Immature natural killer cell (primary cell): ENCODE measurements around the gene MEX3A. TPM values are rescaled to one million over a fixed set of nuclear protein-coding genes. Genes with fewer than 3 reads are reported as not detected.

Experiments
- DNase-seq, 3 donors: peaks; one replicate each; pipeline ENCODE4 v3.0.0; 2022; ENCODE audit warnings: mixed read lengths in 1 of 3
- H3K27ac Mint-ChIP-seq, 6 donors: one replicate each; pipeline ENCODE4 v1.8.0; 2020; ENCODE audit warnings: mixed read lengths in 6 of 6, mild to moderate bottlenecking in 5 of 6, inconsistent platforms in 4 of 6, moderate library complexity in 3 of 6
- H3K27me3 Mint-ChIP-seq, 3 donors: one replicate each; pipeline ENCODE4 v1.8.0; 2020 to 2021; ENCODE audit warnings: low read depth in 3 of 3, mild to moderate bottlenecking in 3 of 3, mixed read lengths in 3 of 3, moderate library complexity in 3 of 3, inconsistent platforms in 1 of 3
- H3K36me3 Mint-ChIP-seq, 3 donors: one replicate each; pipeline ENCODE4 v1.8.0; 2020; ENCODE audit warnings: mixed read lengths in 3 of 3, inconsistent platforms in 2 of 3, mild to moderate bottlenecking in 2 of 3
- H3K4me1 Mint-ChIP-seq, 2 donors: one replicate each; pipeline ENCODE4 v1.8.0; 2020; ENCODE audit warnings: inconsistent platforms in 2 of 2, mild to moderate bottlenecking in 2 of 2, mixed read lengths in 2 of 2, moderate library complexity in 1 of 2
- H3K4me3 Mint-ChIP-seq, 5 donors: one replicate each; pipeline ENCODE4 v1.8.0; 2020; ENCODE audit warnings: mild to moderate bottlenecking in 5 of 5, mixed read lengths in 5 of 5, inconsistent platforms in 3 of 5, moderate library complexity in 3 of 5
- H3K9me3 Mint-ChIP-seq, 6 donors: one replicate each; pipeline ENCODE4 v1.8.0; 2020; ENCODE audit warnings: mild to moderate bottlenecking in 6 of 6, mixed read lengths in 6 of 6, inconsistent platforms in 4 of 6, moderate library complexity in 3 of 6
- polyA plus RNA-seq, 3 donors: library from polyadenylated mRNA; unstranded; fragments of 300-500 nt; fragmentation: Illumina TruSeq; gene quantifications; one replicate each; pipeline ENCODE4 v1.2.3, GENCODE V29; 2021

The MEX3A gene
- polyA plus RNA-seq, 3 donors from 2014 or later, result not detected

DNA sequence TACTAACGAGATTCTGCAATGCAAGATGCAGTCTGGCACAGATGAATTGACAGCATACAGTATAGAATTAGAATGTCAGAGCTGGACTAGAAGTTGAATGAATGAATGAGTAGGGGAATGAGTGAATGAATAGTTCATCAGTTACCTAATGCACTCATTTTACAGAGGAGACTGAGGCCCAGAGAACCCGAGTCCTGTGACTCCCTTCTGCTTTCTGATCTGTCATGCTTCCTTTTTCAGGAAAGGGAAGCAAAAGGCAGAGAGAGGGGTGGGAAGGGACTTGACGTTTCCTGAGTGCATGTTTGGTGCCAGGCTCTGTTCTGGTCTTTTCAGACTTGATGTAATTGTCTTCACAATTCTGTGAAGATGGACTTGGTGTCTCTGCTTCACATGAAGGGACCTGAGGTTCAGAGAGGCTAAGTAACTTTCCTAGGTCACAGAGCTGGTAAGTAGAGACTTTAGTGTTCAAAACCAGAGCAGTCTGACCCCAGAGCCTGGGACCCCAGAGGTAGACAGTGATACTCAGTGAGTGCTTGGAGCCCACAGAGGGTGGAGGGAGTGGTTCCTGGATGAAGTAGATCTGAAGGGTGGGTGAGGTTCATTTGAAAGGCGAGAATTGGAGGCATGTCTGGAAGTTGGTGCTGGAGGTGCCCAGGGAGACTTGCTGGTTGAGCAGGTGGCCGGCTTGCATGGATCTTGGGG is 8.0 kb upstream of the MEX3A start:
- no peak overlapping the region for H3K4me3 Mint-ChIP-seq

DNA sequence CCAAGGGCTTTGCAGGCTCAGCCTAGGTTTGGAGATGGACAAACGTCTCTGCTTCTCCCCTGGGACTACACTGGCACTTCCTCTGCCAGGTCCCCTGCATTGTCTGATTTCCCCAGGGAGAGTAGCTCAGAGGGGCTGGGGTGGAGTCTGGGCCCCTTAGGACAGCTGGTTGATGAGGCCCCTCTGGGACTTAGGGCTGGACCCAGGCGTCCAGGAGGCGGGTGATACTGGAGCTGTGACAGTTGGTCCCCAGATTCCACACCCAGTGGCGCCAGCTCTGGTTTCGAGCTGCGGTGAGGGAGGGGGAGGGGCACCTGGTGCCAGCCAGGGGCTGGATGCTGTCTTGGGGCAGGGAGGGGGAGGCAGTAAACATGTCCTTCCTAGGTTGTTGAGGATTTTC is 7.4 kb upstream of the MEX3A start:
- DNase-seq, result no peak
- Mint-ChIP-seq H3K4me1 (no peaks in the 10 kb centered on the region), H3K4me3 (no peak overlapping the region), H3K36me3 (no peaks in the 10 kb centered on the region), H3K27me3 (peaks cover 4 to 14% (median 9%) of the 10 kb centered on the region in 3 donors), H3K9me3 (no peaks in the 10 kb centered on the region), H3K27ac (no peak overlapping the region)

More for the DNA sequence above, 8.0 kb upstream of the MEX3A start:
- Mint-ChIP-seq H3K36me3 (no peaks in the 10 kb centered on the region), H3K27me3 (peaks cover 4 to 13% (median 10%) of the 10 kb centered on the region in 3 donors), H3K27ac (peak overlapping the region in 1 of 6 donors; percentile 20), H3K4me1 (no peaks in the 10 kb centered on the region), H3K9me3 (no peaks in the 10 kb centered on the region)
- DNase-seq, result no peak

DNA sequence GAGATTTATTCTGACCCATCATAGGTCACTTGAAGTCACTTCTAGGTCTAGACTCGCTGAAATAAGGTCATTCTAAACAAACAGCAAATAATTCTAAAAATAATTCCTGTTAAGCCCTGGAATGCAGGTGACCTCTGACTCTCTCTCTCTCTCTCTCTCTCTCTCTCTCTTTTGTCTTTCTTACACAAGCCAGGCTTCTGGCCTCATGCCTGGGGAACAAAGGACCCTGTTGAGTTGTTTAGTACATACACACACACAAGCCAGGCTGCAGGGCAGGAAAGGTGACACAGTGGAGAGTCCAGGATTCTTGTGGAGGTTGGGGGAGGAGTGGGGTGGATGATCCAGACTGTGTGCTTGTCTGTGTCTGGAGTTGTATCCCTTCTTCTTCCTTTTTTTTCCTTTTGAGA is 4.0 kb upstream of the MEX3A start:
- DNase-seq, result no peak
- peaks cover 0 to 9% of the 10 kb centered on the region in 2 donors for H3K4me1 Mint-ChIP-seq
- peak overlapping the region in 1 of 5 donors; percentile 50 for H3K4me3 Mint-ChIP-seq
- H3K27ac Mint-ChIP-seq, result no peak overlapping the region
- no peaks in the 10 kb centered on the region for H3K9me3 Mint-ChIP-seq
- H3K36me3 Mint-ChIP-seq, result no peaks in the 10 kb centered on the region
- peaks cover 10 to 12% (median 12%) of the 10 kb centered on the region in 3 donors for H3K27me3 Mint-ChIP-seq

DNA sequence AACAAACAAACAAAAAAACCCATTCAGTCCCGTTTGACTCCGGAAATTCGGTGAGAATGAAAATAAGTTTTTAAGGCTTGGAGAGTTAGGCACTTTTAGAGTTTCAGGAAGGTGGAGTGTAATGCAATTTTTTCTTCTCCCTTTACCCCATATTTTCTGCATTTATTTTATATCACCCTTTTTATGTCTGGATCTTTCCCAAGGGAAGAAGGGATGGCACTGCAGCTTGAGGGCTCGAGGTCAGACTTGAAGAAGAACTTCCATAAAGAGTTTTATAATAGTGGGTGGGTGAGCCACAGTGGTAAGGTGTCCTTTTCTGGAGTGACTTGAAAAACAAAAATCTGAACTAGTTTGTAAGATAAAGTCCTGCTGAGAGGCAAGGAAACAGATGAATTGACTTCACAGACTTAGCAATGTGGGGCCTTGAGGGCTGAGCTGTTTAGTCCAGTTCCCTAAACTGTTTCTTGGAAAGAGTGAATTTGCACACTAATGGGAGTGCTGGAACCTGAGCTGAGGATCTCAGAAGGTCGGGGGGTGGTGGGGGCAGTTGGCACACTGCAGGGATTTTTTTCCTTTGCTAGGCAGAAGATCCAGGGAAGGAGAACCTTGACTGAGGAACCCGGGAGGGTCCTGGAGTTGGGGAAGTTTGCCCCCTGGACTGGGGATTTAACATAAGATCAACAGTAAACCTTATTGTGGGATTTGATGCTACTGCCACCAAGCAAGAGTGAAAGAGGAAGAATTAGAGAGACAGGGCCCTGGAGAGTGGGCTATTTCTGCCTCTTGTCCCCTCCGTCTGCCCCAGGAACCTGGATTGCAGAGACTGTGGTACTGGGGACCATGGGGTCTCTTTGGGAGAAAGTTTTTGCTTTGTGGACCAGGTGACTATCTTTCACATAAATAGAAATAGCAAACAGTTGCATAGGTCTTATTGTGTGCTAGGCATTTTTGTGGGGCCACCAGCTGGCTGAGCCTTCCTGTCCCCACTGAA is 1.8 kb upstream of the MEX3A start:
- H3K4me1 Mint-ChIP-seq, result peaks cover 0 to 12% of the 10 kb centered on the region in 2 donors
- no peaks in the 10 kb centered on the region for H3K36me3 Mint-ChIP-seq
- no peaks in the 10 kb centered on the region for H3K9me3 Mint-ChIP-seq
- peaks cover 8 to 10% (median 9%) of the 10 kb centered on the region in 3 donors for H3K27me3 Mint-ChIP-seq
- DNase-seq, result no peak
- H3K27ac Mint-ChIP-seq, result no peak overlapping the region
- H3K4me3 Mint-ChIP-seq, result peak overlapping the region; percentile 51 to 84 (median 77)

DNA sequence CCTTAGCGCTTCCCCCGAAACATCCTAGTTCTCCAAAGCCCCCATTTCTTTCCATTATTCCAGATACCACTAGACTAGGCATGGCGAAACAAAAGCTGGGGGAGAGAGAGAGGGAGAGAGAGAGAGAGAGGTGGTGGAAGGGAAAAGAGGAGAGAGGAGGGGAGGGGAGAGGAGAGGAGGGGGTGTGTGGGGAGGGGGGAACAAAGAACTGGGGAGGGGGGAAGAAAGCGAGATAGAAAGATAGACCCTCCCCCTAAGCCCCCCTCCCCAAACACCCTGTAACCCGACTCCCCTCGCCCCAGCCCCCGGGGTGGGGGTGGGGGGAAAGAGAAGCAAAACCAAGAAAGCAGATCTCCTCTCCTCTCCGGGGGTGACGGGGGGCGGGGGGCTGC is 352 bp downstream of the MEX3A start:
- Mint-ChIP-seq H3K9me3 (no peaks in the 10 kb centered on the region), H3K36me3 (no peaks in the 10 kb centered on the region), H3K27ac (no peak overlapping the region), H3K27me3 (peaks cover 7 to 11% (median 11%) of the 10 kb centered on the region in 3 donors), H3K4me3 (peak overlapping the region; percentile 66 to 81 (median 77)), H3K4me1 (peaks cover 0 to 17% of the 10 kb centered on the region in 2 donors)
- no peak for DNase-seq

DNA sequence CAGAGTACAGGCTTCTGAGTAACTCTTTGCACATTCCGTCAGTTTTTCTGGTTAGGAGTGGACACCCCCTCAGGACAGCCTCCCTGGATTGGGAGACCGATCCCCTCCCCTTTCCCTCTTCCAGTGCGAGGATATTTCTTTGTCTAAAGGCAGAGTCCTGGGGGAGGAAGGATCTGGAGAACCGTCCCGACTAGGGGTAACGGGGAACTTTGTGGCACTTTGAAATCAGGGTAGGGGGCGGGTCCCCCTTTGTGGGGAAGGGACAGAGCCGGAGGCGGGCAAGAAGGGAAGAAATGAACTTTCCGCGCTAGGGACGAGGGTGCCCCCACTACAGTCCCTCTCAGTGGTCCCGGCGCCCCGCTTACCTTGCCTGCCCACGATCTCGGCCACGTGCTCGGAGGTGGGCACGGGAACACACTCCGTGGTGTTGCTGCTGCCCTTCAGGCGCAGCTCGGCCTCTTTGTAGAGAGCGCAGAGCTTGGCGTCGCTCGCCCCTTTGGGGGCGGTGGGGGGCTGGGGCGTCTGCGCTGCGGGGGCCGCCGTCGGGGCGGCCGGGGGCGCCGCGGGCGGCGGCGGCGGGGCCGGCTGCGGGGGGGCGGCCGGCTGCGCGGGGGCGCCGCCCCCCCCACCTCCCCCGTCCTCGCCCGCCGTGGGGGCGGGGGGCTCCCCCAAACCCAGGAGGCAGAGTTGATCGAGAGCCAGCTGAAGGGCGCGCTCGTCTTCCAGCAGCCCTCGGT is 917 bp downstream of the MEX3A start:
- Mint-ChIP-seq H3K4me3 (peak overlapping the region; percentile 66 to 81 (median 77)), H3K27ac (no peak overlapping the region), H3K4me1 (peaks cover 2 to 17% of the 10 kb centered on the region in 2 donors), H3K27me3 (peaks cover 5 to 11% (median 11%) of the 10 kb centered on the region in 3 donors), H3K9me3 (no peaks in the 10 kb centered on the region), H3K36me3 (no peaks in the 10 kb centered on the region)
- DNase-seq, result no peak

DNA sequence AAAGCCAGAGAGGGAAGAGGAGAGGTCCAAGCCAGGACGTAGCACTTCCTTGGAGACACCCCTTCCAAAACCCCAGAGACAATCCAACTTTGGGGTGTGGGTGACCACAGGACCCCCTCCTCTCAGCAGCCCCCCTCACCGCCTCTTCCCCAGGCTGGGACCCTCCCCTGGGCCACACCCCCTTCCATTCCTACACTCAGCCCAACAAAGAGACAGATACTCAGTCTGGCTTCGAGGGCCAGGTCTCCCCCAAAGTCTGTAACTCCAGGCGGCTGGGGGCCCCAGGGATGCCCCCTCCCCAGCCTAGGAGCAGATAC is 1.4 kb downstream of the MEX3A start:
- H3K27ac Mint-ChIP-seq, result no peak overlapping the region
- peaks cover 5 to 11% (median 10%) of the 10 kb centered on the region in 3 donors for H3K27me3 Mint-ChIP-seq
- peaks cover 7 to 17% of the 10 kb centered on the region in 2 donors for H3K4me1 Mint-ChIP-seq

DNA sequence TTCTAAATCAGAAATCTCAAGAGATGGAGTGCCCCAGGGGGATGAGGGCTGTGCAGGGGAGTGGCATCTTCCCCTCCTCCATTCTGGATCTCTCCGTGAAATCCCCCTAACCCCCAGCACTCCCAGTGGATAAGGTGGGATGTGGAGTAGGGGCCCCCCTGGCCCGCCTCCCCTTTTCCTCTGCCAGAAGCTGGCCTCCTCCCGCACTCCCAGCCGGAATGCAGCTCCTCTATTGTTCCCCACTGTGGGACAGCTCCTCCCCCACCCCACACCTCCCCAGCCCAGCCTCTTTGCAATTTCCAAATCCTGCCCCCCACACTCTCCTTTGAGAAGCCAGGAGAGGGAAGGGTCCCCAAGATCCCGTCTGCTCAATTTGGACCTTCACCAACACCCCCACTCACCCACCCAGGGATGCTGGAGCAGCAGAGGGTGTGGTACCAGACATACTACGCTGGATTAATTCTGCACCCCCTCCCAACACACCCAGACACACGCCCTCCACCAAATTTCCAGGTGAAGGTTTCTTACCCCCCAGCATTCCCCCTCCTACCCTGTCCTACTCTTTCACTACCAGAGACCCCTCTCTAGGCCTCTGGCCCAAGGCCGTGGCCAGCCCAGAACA is 1.9 kb downstream of the MEX3A start:
- H3K4me3 Mint-ChIP-seq, result peak overlapping the region in 2 of 5 donors; percentile 16 to 18
- no peak overlapping the region for H3K27ac Mint-ChIP-seq
- peaks cover 5 to 11% (median 6%) of the 10 kb centered on the region in 3 donors for H3K27me3 Mint-ChIP-seq
- no peaks in the 10 kb centered on the region for H3K9me3 Mint-ChIP-seq
- peaks cover 12 to 17% of the 10 kb centered on the region in 2 donors for H3K4me1 Mint-ChIP-seq
- H3K36me3 Mint-ChIP-seq, result no peaks in the 10 kb centered on the region
- no peak for DNase-seq

More for the DNA sequence above, 1.4 kb downstream of the MEX3A start:
- no peak for DNase-seq
- H3K36me3 Mint-ChIP-seq, result no peaks in the 10 kb centered on the region
- peak overlapping the region in 2 of 5 donors; percentile 50 for H3K4me3 Mint-ChIP-seq
- no peaks in the 10 kb centered on the region for H3K9me3 Mint-ChIP-seq

DNA sequence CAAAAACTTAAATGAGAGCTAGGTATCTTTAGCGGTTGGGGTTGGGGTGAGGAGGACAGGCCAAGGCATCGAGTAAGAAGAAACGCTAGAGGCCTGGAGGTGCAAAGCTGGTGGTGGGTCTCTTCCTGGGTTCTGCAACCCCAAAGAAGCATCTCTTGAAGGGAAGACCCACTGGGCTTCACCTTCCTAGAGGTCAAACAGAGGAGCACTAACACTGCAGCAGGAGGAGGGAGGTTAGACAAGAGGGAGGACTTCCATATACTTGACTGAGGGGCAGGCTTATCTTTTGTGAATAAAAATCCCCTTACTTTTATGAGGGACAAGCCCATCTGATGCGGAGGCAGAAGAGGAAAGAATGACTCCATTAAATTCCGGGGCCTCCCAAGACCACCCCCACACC is 2.5 kb downstream of the MEX3A start:
- Mint-ChIP-seq H3K27me3 (peaks cover 0 to 11% (median 9%) of the 10 kb centered on the region in 3 donors), H3K36me3 (no peaks in the 10 kb centered on the region), H3K4me3 (peak overlapping the region in 3 of 5 donors; percentile 16 to 25 (median 18)), H3K27ac (peak overlapping the region in 1 of 6 donors; percentile 76), H3K4me1 (peaks cover 15 to 17% of the 10 kb centered on the region in 2 donors), H3K9me3 (no peaks in the 10 kb centered on the region)
- DNase-seq, result no peak

DNA sequence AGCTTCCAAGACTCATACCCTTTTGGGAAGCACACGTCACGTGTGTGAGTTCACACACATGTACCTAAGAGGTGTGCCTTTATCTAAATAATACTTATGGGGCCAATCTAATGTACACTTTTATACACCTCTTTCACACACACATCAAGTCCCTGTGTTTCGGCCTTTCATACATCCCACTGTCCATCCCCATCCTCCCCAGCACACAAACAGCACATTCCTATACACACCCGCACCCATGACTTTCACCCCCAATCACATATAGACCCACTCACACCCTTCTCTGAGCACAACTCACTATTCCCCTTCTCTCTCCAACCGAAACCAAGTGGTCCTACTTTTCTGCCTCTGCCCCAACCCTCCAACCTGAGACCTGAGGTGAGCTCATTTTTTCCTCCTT is 3.5 kb downstream of the MEX3A start:
- H3K9me3 Mint-ChIP-seq, result no peaks in the 10 kb centered on the region
- peak overlapping the region in 1 of 5 donors; percentile 28 for H3K4me3 Mint-ChIP-seq
- H3K27me3 Mint-ChIP-seq, result peaks cover 0 to 9% (median 8%) of the 10 kb centered on the region in 3 donors
- no peaks in the 10 kb centered on the region for H3K36me3 Mint-ChIP-seq
- H3K27ac Mint-ChIP-seq, result peak overlapping the region in 1 of 6 donors; percentile 22
- DNase-seq, result no peak
- H3K4me1 Mint-ChIP-seq, result peaks cover 15% of the 10 kb centered on the region in 2 donors

DNA sequence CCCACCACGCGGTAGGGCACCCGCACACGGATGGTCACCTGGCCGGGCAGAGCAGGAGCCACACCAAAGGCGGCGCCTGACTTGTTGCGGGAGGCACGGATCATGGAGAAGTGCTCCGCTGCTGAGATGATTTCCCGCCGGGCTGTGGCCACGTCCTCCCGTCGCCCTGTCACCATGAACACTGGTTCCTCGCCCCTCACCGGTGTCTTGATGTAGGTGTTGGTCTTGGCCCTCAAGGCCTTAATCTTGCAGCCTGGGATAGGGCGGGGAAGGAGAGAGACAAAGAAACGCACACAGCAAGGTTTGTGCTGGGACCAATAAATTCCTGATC is 4.9 kb downstream of the MEX3A start:
- Mint-ChIP-seq H3K27me3 (peaks cover 2 to 6% (median 3%) of the 10 kb centered on the region in 3 donors), H3K27ac (peak overlapping the region in 1 of 6 donors; percentile 53), H3K9me3 (no peaks in the 10 kb centered on the region), H3K36me3 (no peaks in the 10 kb centered on the region), H3K4me3 (peak overlapping the region in 4 of 5 donors; percentile 42 to 86 (median 52)), H3K4me1 (peaks cover 10 to 15% of the 10 kb centered on the region in 2 donors)
- no peak for DNase-seq

DNA sequence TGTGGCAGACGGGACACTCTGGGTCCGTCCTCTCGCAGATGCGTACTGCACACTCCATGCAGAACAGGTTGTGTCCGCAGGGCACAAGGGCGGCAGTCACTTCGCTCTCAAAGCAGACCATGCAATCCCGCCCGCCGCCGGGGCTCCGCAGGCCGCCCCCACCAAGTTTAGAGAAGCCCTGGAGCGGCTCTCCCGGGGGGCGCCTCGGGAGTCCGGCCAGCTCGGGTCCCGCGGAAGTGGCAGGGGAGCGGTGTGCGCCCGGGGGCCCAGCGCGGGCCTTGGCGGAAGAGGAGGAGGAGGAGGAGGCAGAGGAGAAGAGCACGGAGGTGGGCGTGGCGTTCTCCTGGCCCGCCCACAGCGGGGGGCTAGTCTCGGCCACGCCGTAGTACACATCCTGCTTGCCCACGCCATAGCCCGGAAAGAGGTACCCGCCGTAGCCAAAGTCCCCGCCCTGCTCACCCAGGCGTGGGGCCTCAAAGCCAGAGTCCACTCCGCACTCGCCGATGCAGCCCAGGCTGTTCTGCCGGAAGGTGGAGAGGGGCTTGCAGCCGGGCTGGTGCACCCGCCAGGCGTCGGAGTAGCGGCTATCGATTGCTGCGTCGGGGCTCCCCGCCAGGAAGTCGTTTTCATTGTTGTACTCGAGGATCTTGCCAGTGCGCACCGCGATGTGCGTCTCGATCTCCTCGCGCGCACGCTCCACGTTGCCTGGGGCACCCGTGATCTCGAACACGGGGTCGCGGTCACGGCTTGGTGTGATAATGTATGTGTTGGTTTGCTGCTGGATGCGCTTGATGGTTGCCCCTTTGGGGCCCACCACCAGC is 5.4 kb downstream of the MEX3A start:
- Mint-ChIP-seq H3K9me3 (no peaks in the 10 kb centered on the region), H3K27me3 (peaks cover 2 to 6% (median 3%) of the 10 kb centered on the region in 3 donors), H3K4me3 (peak overlapping the region; percentile 68 to 86 (median 76)), H3K36me3 (no peaks in the 10 kb centered on the region), H3K4me1 (peaks cover 9 to 15% of the 10 kb centered on the region in 2 donors), H3K27ac (peak overlapping the region in 4 of 6 donors; percentile 23 to 62 (median 50))
- DNase-seq, result peak; percentile 35 to 58 (median 42)
